K562 (cell line): ENCODE data around the gene EEF1A1. TPM values are rescaled to one million over a fixed set of nuclear protein-coding genes. Genes with fewer than 3 reads are reported as not detected.

Source experiments
- CREM ChIP-seq: IDR thresholded peaks from 2 replicates; pipeline ENCODE4 v1.6.1; 2014; ENCODE audit warnings: antibody characterized with exemption, low read depth
- EWSR1 ChIP-seq: fragments of 450-650 bp; IDR thresholded peaks from 2 replicates; pipeline ENCODE4 v1.6.1; 2018; ENCODE audit warnings: borderline replicate concordance, mild to moderate bottlenecking, low read depth, moderate library complexity; ENCODE audit not compliant: partially characterized antibody
- FIP1L1 ChIP-seq: fragments of 200-400 bp; formaldehyde crosslinking; IDR thresholded peaks from 2 replicates; pipeline ENCODE4 v1.6.1; 2018; ENCODE audit warnings: mild to moderate bottlenecking, low read depth, low read length; ENCODE audit not compliant: poor library complexity, severe bottlenecking
- GTF2E2 ChIP-seq: fragments of 200-800 bp; sonication (Bioruptor generic); IDR thresholded peaks from 2 replicates; pipeline ENCODE4 v1.6.1; 2016; ENCODE audit warnings: missing genetic modification characterization, missing compliant biosample characterization
- NCOR1 ChIP-seq: fragments of 450-650 bp; IDR thresholded peaks from 2 replicates; pipeline ENCODE4 v1.6.1; 2016; ENCODE audit warnings: mild to moderate bottlenecking, moderate library complexity
- PCBP1 ChIP-seq: fragments of 200-400 bp; formaldehyde crosslinking; IDR thresholded peaks from 2 replicates; pipeline ENCODE4 v1.6.1; 2018; ENCODE audit warnings: mild to moderate bottlenecking, low read depth, low read length; ENCODE audit not compliant: poor library complexity, severe bottlenecking
- TAF15 ChIP-seq: fragments of 200-400 bp; formaldehyde crosslinking; IDR thresholded peaks from 2 replicates; pipeline ENCODE4 v1.6.1; 2017; ENCODE audit warnings: mild to moderate bottlenecking, low read depth, low read length, moderate library complexity
- TSC22D4 ChIP-seq: fragments of 450-650 bp; IDR thresholded peaks from 2 replicates; pipeline ENCODE4 v1.6.1; 2016; ENCODE audit warnings: missing genetic modification characterization, missing biosample characterization, control low read depth
- ZNF77 ChIP-seq: fragments of 250-450 bp; sonication (Bioruptor Pico); IDR thresholded peaks from 2 replicates; pipeline ENCODE4 v1.5.0; 2020
- polyA plus RNA-seq, 8 experiments: library from polyadenylated mRNA; depleted of rRNA in 4 of 8; stranded (reverse) in 5 of 8; unstranded in 3 of 8; fragments of >200 nt; fragmentation: Nextera tagmentation in 2 of 8; fragmentation: Illumina TruSeq in 1 of 8; extraction: Ambion mirVana in 2 of 8; extraction: Trizol in 1 of 8; gene quantifications; 2 replicates each; pipeline versions ENCODE4 v1.2.1 to v1.2.3, GENCODE V29; 2011 to 2014; ENCODE audit warnings: inconsistent platforms in 1 of 8, missing spikeins in 1 of 8
- total RNA-seq, 7 experiments: library from RNA; depleted of rRNA in 6 of 7; stranded (reverse); fragments of >200 nt in 6 of 7; fragmentation: Illumina TruSeq in 2 of 7; extraction: Trizol in 2 of 7; gene quantifications; 2 replicates each; pipeline versions ENCODE4 v1.2.1 to v1.2.3, GENCODE V29; 2011 to 2021; ENCODE audit warnings: low replicate concordance in 1 of 7
- TF ChIP-seq, protein P1 (sequence below): sonication (generic); formaldehyde crosslinking; IDR thresholded peaks from 2 replicates; pipeline ENCODE4 v1.8.0; 2022; ENCODE audit warnings: mild to moderate bottlenecking, missing genetic modification reagents, borderline replicate concordance
- TF ChIP-seq, protein P2 (sequence below): fragments of 250-450 bp; sonication (Bioruptor Pico); IDR thresholded peaks from 2 replicates; pipeline ENCODE4 v1.8.0; 2022; ENCODE audit warnings: inconsistent platforms
- TF ChIP-seq, protein P3 (sequence below): fragments of 250-450 bp; sonication (Bioruptor Pico); IDR thresholded peaks from 2 replicates; pipeline ENCODE4 v1.4.0; 2020; ENCODE audit warnings: mild to moderate bottlenecking, moderate library complexity, borderline replicate concordance
- TF ChIP-seq, protein P4 (sequence below): fragments of 450-650 bp; IDR thresholded peaks from 2 replicates; pipeline ENCODE4 v1.6.1; 2017; ENCODE audit warnings: antibody characterized with exemption, mild to moderate bottlenecking
- TF ChIP-seq, protein P5 (sequence below): fragments of 200-800 bp; sonication (Bioruptor generic); IDR thresholded peaks from 2 replicates; pipeline ENCODE4 v1.6.1; 2017; ENCODE audit warnings: missing genetic modification characterization, missing compliant biosample characterization

EEF1A1 gene
- total and polyA plus RNA-seq, 9 of the 15 experiments (the other 6 are each of a cell fraction or from before 2014, with no cell fraction given) = 6,453 to 17,323 (median 11,082) TPM

DNA sequence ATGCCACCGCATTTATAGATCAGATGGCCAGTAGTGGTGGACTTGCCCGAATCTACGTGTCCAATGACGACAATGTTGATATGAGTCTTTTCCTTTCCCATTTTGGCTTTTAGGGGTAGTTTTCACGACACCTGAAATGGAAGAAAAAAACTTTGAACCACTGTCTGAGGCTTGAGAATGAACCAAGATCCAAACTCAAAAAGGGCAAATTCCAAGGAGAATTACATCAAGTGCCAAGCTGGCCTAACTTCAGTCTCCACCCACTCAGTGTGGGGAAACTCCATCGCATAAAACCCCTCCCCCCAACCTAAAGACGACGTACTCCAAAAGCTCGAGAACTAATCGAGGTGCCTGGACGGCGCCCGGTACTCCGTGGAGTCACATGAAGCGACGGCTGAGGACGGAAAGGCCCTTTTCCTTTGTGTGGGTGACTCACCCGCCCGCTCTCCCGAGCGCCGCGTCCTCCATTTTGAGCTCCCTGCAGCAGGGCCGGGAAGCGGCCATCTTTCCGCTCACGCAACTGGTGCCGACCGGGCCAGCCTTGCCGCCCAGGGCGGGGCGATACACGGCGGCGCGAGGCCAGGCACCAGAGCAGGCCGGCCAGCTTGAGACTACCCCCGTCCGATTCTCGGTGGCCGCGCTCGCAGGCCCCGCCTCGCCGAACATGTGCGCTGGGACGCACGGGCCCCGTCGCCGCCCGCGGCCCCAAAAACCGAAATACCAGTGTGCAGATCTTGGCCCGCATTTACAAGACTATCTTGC, 725 bp downstream of the EEF1A1 start (continued):
- TF ChIP-seq FIP1L1 (peak; percentile 100), GTF2E2 (tag) (no peak), CREM (no peak; the same call in 1 of the 2 replicates), TSC22D4 (tag) (no peak), PCBP1 (peak; percentile 99), TAF15 (peak; percentile 94), EWSR1 (no peak), ZNF77 (CRISPR knock-in tag) (0 out of 2 replicates have a peak, but pooled peaks have one; percentile 58), NCOR1 (no peak)
- TF ChIP-seq, protein P1, sequence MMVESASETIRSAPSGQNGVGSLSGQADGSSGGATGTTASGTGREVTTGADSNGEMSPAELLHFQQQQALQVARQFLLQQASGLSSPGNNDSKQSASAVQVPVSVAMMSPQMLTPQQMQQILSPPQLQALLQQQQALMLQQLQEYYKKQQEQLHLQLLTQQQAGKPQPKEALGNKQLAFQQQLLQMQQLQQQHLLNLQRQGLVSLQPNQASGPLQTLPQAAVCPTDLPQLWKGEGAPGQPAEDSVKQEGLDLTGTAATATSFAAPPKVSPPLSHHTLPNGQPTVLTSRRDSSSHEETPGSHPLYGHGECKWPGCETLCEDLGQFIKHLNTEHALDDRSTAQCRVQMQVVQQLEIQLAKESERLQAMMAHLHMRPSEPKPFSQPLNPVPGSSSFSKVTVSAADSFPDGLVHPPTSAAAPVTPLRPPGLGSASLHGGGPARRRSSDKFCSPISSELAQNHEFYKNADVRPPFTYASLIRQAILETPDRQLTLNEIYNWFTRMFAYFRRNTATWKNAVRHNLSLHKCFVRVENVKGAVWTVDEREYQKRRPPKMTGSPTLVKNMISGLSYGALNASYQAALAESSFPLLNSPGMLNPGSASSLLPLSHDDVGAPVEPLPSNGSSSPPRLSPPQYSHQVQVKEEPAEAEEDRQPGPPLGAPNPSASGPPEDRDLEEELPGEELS (CRISPR knock-in tag) = peak; percentile 29
- TF ChIP-seq, protein P2, sequence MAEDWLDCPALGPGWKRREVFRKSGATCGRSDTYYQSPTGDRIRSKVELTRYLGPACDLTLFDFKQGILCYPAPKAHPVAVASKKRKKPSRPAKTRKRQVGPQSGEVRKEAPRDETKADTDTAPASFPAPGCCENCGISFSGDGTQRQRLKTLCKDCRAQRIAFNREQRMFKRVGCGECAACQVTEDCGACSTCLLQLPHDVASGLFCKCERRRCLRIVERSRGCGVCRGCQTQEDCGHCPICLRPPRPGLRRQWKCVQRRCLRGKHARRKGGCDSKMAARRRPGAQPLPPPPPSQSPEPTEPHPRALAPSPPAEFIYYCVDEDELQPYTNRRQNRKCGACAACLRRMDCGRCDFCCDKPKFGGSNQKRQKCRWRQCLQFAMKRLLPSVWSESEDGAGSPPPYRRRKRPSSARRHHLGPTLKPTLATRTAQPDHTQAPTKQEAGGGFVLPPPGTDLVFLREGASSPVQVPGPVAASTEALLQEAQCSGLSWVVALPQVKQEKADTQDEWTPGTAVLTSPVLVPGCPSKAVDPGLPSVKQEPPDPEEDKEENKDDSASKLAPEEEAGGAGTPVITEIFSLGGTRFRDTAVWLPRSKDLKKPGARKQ (CRISPR knock-in tag) = no peak
- TF ChIP-seq, protein P3, sequence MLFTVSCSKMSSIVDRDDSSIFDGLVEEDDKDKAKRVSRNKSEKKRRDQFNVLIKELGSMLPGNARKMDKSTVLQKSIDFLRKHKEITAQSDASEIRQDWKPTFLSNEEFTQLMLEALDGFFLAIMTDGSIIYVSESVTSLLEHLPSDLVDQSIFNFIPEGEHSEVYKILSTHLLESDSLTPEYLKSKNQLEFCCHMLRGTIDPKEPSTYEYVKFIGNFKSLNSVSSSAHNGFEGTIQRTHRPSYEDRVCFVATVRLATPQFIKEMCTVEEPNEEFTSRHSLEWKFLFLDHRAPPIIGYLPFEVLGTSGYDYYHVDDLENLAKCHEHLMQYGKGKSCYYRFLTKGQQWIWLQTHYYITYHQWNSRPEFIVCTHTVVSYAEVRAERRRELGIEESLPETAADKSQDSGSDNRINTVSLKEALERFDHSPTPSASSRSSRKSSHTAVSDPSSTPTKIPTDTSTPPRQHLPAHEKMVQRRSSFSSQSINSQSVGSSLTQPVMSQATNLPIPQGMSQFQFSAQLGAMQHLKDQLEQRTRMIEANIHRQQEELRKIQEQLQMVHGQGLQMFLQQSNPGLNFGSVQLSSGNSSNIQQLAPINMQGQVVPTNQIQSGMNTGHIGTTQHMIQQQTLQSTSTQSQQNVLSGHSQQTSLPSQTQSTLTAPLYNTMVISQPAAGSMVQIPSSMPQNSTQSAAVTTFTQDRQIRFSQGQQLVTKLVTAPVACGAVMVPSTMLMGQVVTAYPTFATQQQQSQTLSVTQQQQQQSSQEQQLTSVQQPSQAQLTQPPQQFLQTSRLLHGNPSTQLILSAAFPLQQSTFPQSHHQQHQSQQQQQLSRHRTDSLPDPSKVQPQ (CRISPR knock-in tag) = no peak
- TF ChIP-seq, protein P4, sequence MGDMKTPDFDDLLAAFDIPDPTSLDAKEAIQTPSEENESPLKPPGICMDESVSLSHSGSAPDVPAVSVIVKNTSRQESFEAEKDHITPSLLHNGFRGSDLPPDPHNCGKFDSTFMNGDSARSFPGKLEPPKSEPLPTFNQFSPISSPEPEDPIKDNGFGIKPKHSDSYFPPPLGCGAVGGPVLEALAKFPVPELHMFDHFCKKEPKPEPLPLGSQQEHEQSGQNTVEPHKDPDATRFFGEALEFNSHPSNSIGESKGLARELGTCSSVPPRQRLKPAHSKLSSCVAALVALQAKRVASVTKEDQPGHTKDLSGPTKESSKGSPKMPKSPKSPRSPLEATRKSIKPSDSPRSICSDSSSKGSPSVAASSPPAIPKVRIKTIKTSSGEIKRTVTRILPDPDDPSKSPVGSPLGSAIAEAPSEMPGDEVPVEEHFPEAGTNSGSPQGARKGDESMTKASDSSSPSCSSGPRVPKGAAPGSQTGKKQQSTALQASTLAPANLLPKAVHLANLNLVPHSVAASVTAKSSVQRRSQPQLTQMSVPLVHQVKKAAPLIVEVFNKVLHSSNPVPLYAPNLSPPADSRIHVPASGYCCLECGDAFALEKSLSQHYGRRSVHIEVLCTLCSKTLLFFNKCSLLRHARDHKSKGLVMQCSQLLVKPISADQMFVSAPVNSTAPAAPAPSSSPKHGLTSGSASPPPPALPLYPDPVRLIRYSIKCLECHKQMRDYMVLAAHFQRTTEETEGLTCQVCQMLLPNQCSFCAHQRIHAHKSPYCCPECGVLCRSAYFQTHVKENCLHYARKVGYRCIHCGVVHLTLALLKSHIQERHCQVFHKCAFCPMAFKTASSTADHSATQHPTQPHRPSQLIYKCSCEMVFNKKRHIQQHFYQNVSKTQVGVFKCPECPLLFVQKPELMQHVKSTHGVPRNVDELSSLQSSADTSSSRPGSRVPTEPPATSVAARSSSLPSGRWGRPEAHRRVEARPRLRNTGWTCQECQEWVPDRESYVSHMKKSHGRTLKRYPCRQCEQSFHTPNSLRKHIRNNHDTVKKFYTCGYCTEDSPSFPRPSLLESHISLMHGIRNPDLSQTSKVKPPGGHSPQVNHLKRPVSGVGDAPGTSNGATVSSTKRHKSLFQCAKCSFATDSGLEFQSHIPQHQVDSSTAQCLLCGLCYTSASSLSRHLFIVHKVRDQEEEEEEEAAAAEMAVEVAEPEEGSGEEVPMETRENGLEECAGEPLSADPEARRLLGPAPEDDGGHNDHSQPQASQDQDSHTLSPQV = peak; percentile 41; the same call in 1 of the 2 replicates
- TF ChIP-seq, protein P5, sequence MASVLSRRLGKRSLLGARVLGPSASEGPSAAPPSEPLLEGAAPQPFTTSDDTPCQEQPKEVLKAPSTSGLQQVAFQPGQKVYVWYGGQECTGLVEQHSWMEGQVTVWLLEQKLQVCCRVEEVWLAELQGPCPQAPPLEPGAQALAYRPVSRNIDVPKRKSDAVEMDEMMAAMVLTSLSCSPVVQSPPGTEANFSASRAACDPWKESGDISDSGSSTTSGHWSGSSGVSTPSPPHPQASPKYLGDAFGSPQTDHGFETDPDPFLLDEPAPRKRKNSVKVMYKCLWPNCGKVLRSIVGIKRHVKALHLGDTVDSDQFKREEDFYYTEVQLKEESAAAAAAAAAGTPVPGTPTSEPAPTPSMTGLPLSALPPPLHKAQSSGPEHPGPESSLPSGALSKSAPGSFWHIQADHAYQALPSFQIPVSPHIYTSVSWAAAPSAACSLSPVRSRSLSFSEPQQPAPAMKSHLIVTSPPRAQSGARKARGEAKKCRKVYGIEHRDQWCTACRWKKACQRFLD (CRISPR knock-in tag) = no peak
